Measurements from ENCODE around the gene ADGRL3.

GRCh38 chr4:62126064-62126732 lies 926.1 kb downstream of the ADGRL3 start:
- TF ChIP-seq CTCF (conservative IDR thresholded peaks at IDR 0.05; ENCODE audit: low read length), result no peak
- no peak for TF ChIP-seq EZH2phosphoT487 (IDR thresholded peaks at IDR 0.05; ENCODE audit: borderline replicate concordance, low read depth, low read length)

Data from OCI-LY7 (cell line).